Psoas muscle (tissue), 8 donors: ENCODE results near the gene CD19. TPM values are rescaled to one million over a fixed set of nuclear protein-coding genes. Genes with fewer than 3 reads are reported as not detected.
A peak's percentile ranks its signal among the peaks of the same experiment; 100 is the strongest.

Experiments
- ATAC-seq, 4 donors: fragments of 200-7000 bp; cut with Tn5 transposase; one replicate each; pipeline ENCODE4 v1.9.1; 2020; ENCODE audit warnings: moderate library complexity in 3 of 4, mild to moderate bottlenecking in 2 of 4
- DNase-seq, 2 donors: peaks; one replicate each; pipeline ENCODE4 v3.0.0-alpha.2; 2020
- H3K27ac ChIP-seq: fragments of 200-600 bp; one replicate; pipeline ENCODE4 v1.8.0; 2022
- H3K27me3 ChIP-seq, 3 donors: fragments of 200-600 bp in 1 of 3; one replicate each; pipeline versions ENCODE4 v1.6.1 to v1.8.0; 2013 to 2022; ENCODE audit warnings: low read length in 2 of 3, mild to moderate bottlenecking in 2 of 3, moderate library complexity in 1 of 3; ENCODE audit not compliant: insufficient read depth in 3 of 3
- H3K36me3 ChIP-seq, 2 donors: fragments of 200-600 bp in 1 of 2; one replicate each; pipeline versions ENCODE4 v1.6.1 to v1.8.0; 2013 to 2022; ENCODE audit warnings: low read depth in 1 of 2, mild to moderate bottlenecking in 1 of 2, moderate library complexity in 1 of 2; ENCODE audit not compliant: insufficient read depth in 1 of 2
- H3K4me1 ChIP-seq: fragments of 200-600 bp; one replicate; pipeline ENCODE4 v1.8.0; 2022
- H3K4me3 ChIP-seq: fragments of 200-600 bp; one replicate; pipeline ENCODE4 v1.8.0; 2022; ENCODE audit warnings: mild to moderate bottlenecking
- H3K9me3 ChIP-seq: fragments of 200-600 bp; one replicate; pipeline ENCODE4 v1.8.0; 2022
- WGBS, 3 donors: extraction: QIAGEN DNeasy Blood & Tissue Kit; methylation state at CpG; one replicate each; pipeline versions ENCODE4 v1.1.6 to v1.1.7; 2013; 5-methylcytosine and 5-hydroxymethylcytosine counted together
- intact Hi-C, 2 donors: fragments of 100-400 bp; cut with DNase I; formaldehyde crosslinking; loops; one replicate each; pipeline versions ENCODE4 v1.11.0 to v1.14.2; 2022
- polyA plus RNA-seq, 3 donors: library from polyadenylated mRNA; stranded (reverse); fragments of 200-250 nt; gene quantifications; one replicate each; pipeline ENCODE4 v1.2.3, GENCODE V29; 2013
- total RNA-seq, 4 donors: library from RNA; stranded (reverse); fragmentation: NEBNext Ultra II Directional in 2 of 4; extraction: Animal tissue kit (Norgen Biotek cat#: 25700) in 2 of 4; gene quantifications; one replicate each; pipeline versions ENCODE4 v1.2.1 to v1.2.4, GENCODE V29; 2021 to 2023
- TF ChIP-seq, protein P1 (sequence below): fragments of 200-600 bp; IDR thresholded peaks from one replicate; pipeline ENCODE4 v1.8.0; 2022; ENCODE audit warnings: antibody characterized with exemption
- donor health status: healthy with polysubstance abuse.
- donor health status: DM: no; HTN: no; CAD: no; lungs with moderate emphysema.
- donor health status: Bipolar disorder and iron deficiency.
- donor health status: healthy.
- donor health status: DM: yes; HTN: yes; CAD: no.
- donor health status: DM: no; HTN: no; CAD: no.
- donor health status: DM: no; HTN: no; CAD: no.
- donor health status: DM: yes; HTN: yes; CAD: no.

Gene CD19
- total and polyA plus RNA-seq, 7 donors = 0.10 to 0.32 (median 0.15) TPM; not detected in 3

DNA sequence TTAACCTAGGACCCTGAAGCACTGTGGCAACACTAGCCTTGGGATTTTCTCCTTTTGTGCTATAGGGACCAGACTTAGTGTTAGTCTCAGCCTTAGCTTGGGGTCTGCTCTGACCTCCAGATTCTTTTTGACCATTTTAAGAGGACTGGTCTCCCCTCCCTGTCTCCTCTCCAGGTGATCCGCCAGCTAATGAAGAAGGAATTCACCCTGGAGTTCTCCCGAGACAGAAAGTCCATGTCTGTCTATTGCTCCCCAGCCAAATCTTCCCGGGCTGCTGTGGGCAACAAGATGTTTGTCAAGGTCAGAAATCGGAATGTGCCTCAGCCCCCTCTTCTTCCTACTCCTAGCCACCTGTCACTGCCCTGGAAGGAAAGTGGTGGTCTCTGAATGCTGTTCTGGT, 33.9 kb upstream of the CD19 start:
- TF ChIP-seq, protein P1, sequence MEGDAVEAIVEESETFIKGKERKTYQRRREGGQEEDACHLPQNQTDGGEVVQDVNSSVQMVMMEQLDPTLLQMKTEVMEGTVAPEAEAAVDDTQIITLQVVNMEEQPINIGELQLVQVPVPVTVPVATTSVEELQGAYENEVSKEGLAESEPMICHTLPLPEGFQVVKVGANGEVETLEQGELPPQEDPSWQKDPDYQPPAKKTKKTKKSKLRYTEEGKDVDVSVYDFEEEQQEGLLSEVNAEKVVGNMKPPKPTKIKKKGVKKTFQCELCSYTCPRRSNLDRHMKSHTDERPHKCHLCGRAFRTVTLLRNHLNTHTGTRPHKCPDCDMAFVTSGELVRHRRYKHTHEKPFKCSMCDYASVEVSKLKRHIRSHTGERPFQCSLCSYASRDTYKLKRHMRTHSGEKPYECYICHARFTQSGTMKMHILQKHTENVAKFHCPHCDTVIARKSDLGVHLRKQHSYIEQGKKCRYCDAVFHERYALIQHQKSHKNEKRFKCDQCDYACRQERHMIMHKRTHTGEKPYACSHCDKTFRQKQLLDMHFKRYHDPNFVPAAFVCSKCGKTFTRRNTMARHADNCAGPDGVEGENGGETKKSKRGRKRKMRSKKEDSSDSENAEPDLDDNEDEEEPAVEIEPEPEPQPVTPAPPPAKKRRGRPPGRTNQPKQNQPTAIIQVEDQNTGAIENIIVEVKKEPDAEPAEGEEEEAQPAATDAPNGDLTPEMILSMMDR = no peak
- intact Hi-C loops = no loop called here
- Histone ChIP-seq H3K27me3 (no peaks in the 10 kb centered on the region), H3K9me3 (no peaks in the 10 kb centered on the region), H3K36me3 (peaks cover 0 to 96% of the 10 kb centered on the region in 2 donors), H3K27ac (peak overlapping the region; percentile 72), H3K4me3 (no peak overlapping the region), H3K4me1 (peaks cover 7% of the 10 kb centered on the region)
- WGBS, 3 donors = 63 to 79% (median 71%) methylated on average over 4 of the region's 4 CpGs
- DNase-seq = no peak
- no peak for ATAC-seq

DNA sequence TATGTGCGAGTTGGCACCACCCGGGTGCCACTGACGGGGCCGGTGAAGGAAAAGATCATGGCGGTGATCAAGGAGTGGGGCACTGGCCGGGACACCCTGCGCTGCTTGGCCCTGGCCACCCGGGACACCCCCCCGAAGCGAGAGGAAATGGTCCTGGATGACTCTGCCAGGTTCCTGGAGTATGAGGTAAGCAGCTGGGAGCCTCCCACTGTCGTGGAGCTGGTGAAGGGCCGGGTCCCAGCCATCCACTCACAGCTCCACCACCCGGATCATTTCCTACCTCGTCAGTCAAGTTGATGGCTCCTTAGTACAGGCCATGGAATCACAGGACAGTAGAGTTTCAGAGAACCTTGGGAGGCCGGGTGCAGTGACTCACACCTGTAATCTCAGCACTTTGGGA, 33.5 kb upstream of the CD19 start:
- TF ChIP-seq, protein P1 = no peak
- Histone ChIP-seq H3K9me3 (no peaks in the 10 kb centered on the region), H3K36me3 (peaks cover 0 to 96% of the 10 kb centered on the region in 2 donors), H3K27me3 (no peaks in the 10 kb centered on the region), H3K4me3 (no peak overlapping the region), H3K4me1 (peaks cover 7% of the 10 kb centered on the region), H3K27ac (peak overlapping the region; percentile 72)
- peak; percentile 36 to 69 (median 54) for ATAC-seq
- WGBS, 3 donors = 64 to 83% (median 72%) methylated on average over 15 of the region's 15 CpGs
- DNase-seq = peak in 1 of 2 donors; percentile 73
- intact Hi-C loops = no loop called here

DNA sequence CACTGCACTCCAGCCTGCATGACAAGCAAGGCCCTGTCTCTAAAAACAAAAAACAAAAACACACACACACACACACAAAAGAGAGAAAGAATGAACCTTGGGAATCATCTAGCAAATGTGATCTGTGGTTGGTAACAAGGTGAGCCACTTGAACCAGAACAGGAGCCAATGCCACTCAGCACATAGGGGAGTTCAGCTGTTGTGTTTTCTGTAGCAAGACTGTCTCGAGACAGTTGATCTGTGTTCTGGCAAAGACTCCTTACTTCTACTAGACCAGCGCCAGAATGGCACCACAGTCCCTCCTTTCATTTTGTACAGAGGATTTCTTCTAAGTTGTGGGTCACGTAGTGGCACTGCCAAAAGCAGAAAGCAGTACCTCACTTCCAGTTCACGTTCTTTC, 32.8 kb upstream of the CD19 start:
- ATAC-seq = peak; percentile 52 to 73 (median 64)
- WGBS, 3 donors = 42 to 63% (median 43%) methylated on average over 4 of the region's 4 CpGs
- TF ChIP-seq, protein P1 = no peak

DNA sequence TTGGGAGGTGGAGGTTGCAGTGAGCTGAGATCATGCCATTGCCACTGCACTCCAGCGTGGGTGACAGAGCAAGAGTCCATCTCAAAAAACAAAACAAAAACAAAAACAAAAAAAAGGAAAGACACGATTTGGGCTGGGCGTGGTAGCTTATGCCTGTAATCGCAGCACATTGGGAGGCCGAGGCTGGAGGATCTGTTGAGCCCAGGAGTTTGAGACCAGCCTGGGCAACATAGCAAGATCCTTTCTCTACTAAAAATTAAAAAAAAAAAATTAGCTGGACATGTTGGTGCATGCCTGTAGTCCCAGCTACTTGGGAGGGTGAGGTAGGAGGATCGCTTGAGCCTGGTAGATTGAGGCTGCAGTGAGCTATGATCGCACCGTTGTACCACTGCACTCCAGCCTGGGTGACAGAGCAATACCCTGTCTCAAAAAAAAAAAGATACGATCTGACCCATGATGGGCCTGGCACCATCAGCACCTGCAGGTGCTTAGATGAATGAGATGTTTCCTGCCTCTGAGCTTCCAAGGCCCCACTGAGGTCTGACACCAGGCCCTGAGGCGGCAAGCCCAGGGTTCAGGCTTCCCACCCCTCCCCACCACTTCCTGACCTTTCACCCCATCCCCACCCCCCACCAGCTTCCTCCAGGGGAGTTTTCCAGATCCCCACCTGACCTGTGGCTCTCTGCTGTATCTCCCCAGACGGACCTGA, 31.7 kb upstream of the CD19 start:
- 76 to 87% (median 81%) methylated on average over 11 of the region's 11 CpGs for WGBS, 3 donors
- H3K4me1 ChIP-seq = peaks cover 7% of the 10 kb centered on the region
- no peaks in the 10 kb centered on the region for H3K27me3 ChIP-seq
- no peak overlapping the region for H3K27ac ChIP-seq
- H3K9me3 ChIP-seq = no peaks in the 10 kb centered on the region
- TF ChIP-seq, protein P1 = no peak
- no peak for DNase-seq
- H3K4me3 ChIP-seq = no peak overlapping the region
- ATAC-seq = no peak
- H3K36me3 ChIP-seq = peaks cover 0 to 96% of the 10 kb centered on the region in 2 donors
- intact Hi-C loops = no loop called here

More for the DNA sequence above, 32.8 kb upstream of the CD19 start:
- no peak overlapping the region for H3K4me3 ChIP-seq
- peak overlapping the region; percentile 72 for H3K27ac ChIP-seq
- H3K4me1 ChIP-seq = peaks cover 7% of the 10 kb centered on the region
- DNase-seq = no peak
- intact Hi-C loops = no loop called here
- H3K27me3 ChIP-seq = no peaks in the 10 kb centered on the region
- no peaks in the 10 kb centered on the region for H3K9me3 ChIP-seq
- H3K36me3 ChIP-seq = peaks cover 0 to 96% of the 10 kb centered on the region in 2 donors

DNA sequence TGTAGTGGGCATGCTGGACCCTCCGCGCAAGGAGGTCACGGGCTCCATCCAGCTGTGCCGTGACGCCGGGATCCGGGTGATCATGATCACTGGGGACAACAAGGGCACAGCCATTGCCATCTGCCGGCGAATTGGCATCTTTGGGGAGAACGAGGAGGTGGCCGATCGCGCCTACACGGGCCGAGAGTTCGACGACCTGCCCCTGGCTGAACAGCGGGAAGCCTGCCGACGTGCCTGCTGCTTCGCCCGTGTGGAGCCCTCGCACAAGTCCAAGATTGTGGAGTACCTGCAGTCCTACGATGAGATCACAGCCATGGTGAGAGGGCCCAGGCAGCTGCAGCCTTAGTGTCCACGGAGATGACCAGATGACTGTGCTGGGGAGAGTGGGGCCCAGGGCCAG, 31.2 kb upstream of the CD19 start:
- Histone ChIP-seq H3K27me3 (no peaks in the 10 kb centered on the region), H3K4me3 (no peak overlapping the region), H3K27ac (no peak overlapping the region), H3K9me3 (no peaks in the 10 kb centered on the region), H3K36me3 (peaks cover 0 to 94% of the 10 kb centered on the region in 2 donors), H3K4me1 (peaks cover 7% of the 10 kb centered on the region)
- TF ChIP-seq, protein P1 = no peak
- intact Hi-C loops = no loop called here
- 74 to 88% (median 83%) methylated on average over 25 of the region's 25 CpGs for whole genome bisulfite sequencing, 3 donors
- ATAC-seq (no peak), DNase-seq (no peak)
